Adrenal gland (tissue), 12 donors: ENCODE measurements around the gene PRKCA. TPM values are rescaled to one million over a fixed set of nuclear protein-coding genes. Genes with fewer than 3 reads are reported as not detected.

Source experiments
- DNase-seq, 7 donors: peaks; one replicate each; pipeline ENCODE4 v3.0.0-alpha.2; 2019 to 2020
- H3K27ac ChIP-seq, 5 donors: fragments of 200-600 bp; sonication (generic) in 4 of 5; 1 replicate in 3 of 5; 2 replicates in 2 of 5; pipeline versions ENCODE4 v1.5.1 to v1.8.0; 2016 to 2020; ENCODE audit warnings: mild to moderate bottlenecking in 1 of 5
- H3K27me3 ChIP-seq: fragments of 200-600 bp; 2 replicates; pipeline ENCODE4 v1.8.0; 2021
- H3K36me3 ChIP-seq, 2 donors: fragments of 200-600 bp; replicated peaks in 1 of 2; 1 replicate in 1 of 2; 2 replicates in 1 of 2; pipeline versions ENCODE4 v1.5.1 to v1.8.0; 2018 to 2022
- H3K4me1 ChIP-seq, 2 donors: fragments of 200-600 bp; replicated peaks in 1 of 2; 1 replicate in 1 of 2; 2 replicates in 1 of 2; pipeline versions ENCODE4 v1.5.1 to v1.8.0; 2018 to 2021
- H3K4me3 ChIP-seq, 4 donors: fragments of 200-600 bp; sonication (generic) in 3 of 4; one replicate each; pipeline ENCODE4 v1.5.1; 2016 to 2018
- H3K9me3 ChIP-seq, 3 donors: fragments of 200-600 bp; sonication (generic) in 1 of 3; replicated peaks in 1 of 3; 1 replicate in 2 of 3; 2 replicates in 1 of 3; pipeline versions ENCODE4 v1.5.1 to v1.8.0; 2016 to 2021
- CTCF ChIP-seq, 6 experiments: fragments of 450-650 bp in 4 of 6; fragments of 200-600 bp in 2 of 6; sonication (generic) in 1 of 6; IDR thresholded peaks; 1 replicate in 5 of 6; 2 replicates in 1 of 6; pipeline versions ENCODE4 v1.5.1 to v1.8.0; 2016 to 2021; ENCODE audit warnings: antibody characterized with exemption in 6 of 6, mild to moderate bottlenecking in 2 of 6, moderate library complexity in 1 of 6
- POLR2A ChIP-seq, 2 donors: fragments of 450-650 bp; IDR thresholded peaks; one replicate each; pipeline ENCODE4 v1.6.1; 2017; ENCODE audit warnings: antibody characterized with exemption in 2 of 2, mild to moderate bottlenecking in 2 of 2, moderate library complexity in 1 of 2
- WGBS, 4 donors: extraction: QIAGEN DNeasy Blood & Tissue Kit in 2 of 4; methylation state at CpG; one replicate each; pipeline versions ENCODE4 v1.1.5 to v1.1.7; 2013 to 2017; 5-methylcytosine and 5-hydroxymethylcytosine counted together
- intact Hi-C, 2 donors: fragments of 100-400 bp; cut with DNase I; formaldehyde crosslinking; loops; one replicate each; pipeline versions ENCODE4 v1.14.1 to v1.15.0; 2022 to 2023
- polyA plus RNA-seq, 3 donors: library from polyadenylated mRNA; stranded (reverse); fragments of 200-250 nt in 2 of 3; fragments of 350-450 nt in 1 of 3; fragmentation: Illumina TruSeq in 1 of 3; extraction: RNeasy Lipid Tissue Mini Kit (QIAGEN cat#74804) in 1 of 3; gene quantifications; one replicate each; pipeline ENCODE4 v1.2.3, GENCODE V29; 2013 to 2014
- total RNA-seq, 9 donors: library from RNA; depleted of rRNA in 4 of 9; stranded (reverse); fragments of >200 nt in 4 of 9; fragments of 120-200 nt in 1 of 9; fragmentation: NEBNext Ultra II Directional in 1 of 9; extraction: Animal tissue kit (Norgen Biotek cat#: 25700) in 1 of 9; gene quantifications; one replicate each; pipeline versions ENCODE4 v1.1.0 to v1.2.4, GENCODE V29; 2013 to 2023
- donor health status: healthy with polysubstance abuse.
- donor health status: Bipolar disorder and iron deficiency.
- donor health status: DM: yes; HTN: yes; CAD: no.
- donor health status: DM: no; HTN: no; CAD: no.
- donor health status: DM: no; HTN: no; CAD: no.
- donor health status: DM: yes; HTN: yes; CAD: no.

Gene PRKCA
- total and polyA plus RNA-seq, 12 donors = 15.1 to 202 (median 84.1) TPM

- H3K36me3 ChIP-seq = no peaks in the 10 kb centered on the region
- no peak overlapping the region for H3K27ac ChIP-seq
- H3K4me1 ChIP-seq = peaks cover 0 to 12% of the 10 kb centered on the region in 2 donors
- H3K27me3 ChIP-seq = no peaks in the 10 kb centered on the region
- TF ChIP-seq CTCF (IDR thresholded peaks at IDR 0.05) (no peak), POLR2A (IDR thresholded peaks at IDR 0.05) (no peak)
- WGBS, 4 donors = 96 to 99% (median 97%) methylated on average over 8 of the region's 8 CpGs
- intact Hi-C loops = no loop called here
- no peak overlapping the region for H3K4me3 ChIP-seq
- no peaks in the 10 kb centered on the region for H3K9me3 ChIP-seq
- DNase-seq = no peak
Observed at GRCh38 chr17:66571745-66572144, 269.3 kb downstream of the PRKCA start.

GRCh38 chr17:66573078-66573477, 270.7 kb downstream of the PRKCA start:
- intact Hi-C loops = no loop called here
- H3K27me3 ChIP-seq = no peaks in the 10 kb centered on the region

GRCh38 chr17:66574123-66574522, 271.7 kb downstream of the PRKCA start:
- DNase-seq = no peak
- H3K27ac ChIP-seq = no peak overlapping the region
- no peaks in the 10 kb centered on the region for H3K9me3 ChIP-seq
- 64 to 92% (median 77%) methylated on average over 4 of the region's 4 CpGs for WGBS, 4 donors
- H3K4me1 ChIP-seq = peaks cover 0 to under 1% of the 10 kb centered on the region in 2 donors
- H3K4me3 ChIP-seq = no peak overlapping the region
- H3K27me3 ChIP-seq = no peaks in the 10 kb centered on the region
- intact Hi-C loops = no loop called here
- TF ChIP-seq CTCF (IDR thresholded peaks at IDR 0.05) = no peak
- TF ChIP-seq POLR2A (IDR thresholded peaks at IDR 0.05) = no peak
- H3K36me3 ChIP-seq = no peaks in the 10 kb centered on the region

More at GRCh38 chr17:66573078-66573477, 270.7 kb downstream of the PRKCA start:
- TF ChIP-seq POLR2A (IDR thresholded peaks at IDR 0.05) (no peak), CTCF (IDR thresholded peaks at IDR 0.05) (no peak)
- 54 to 69% (median 64%) methylated on average over 4 of the region's 4 CpGs for WGBS, 4 donors
- Histone ChIP-seq H3K27ac (no peak overlapping the region), H3K9me3 (no peaks in the 10 kb centered on the region), H3K36me3 (no peaks in the 10 kb centered on the region), H3K4me3 (no peak overlapping the region), H3K4me1 (peaks cover 0 to 4% of the 10 kb centered on the region in 2 donors)
- no peak for DNase-seq

- no peak for TF ChIP-seq POLR2A (IDR thresholded peaks at IDR 0.05)
- no peak for TF ChIP-seq CTCF (IDR thresholded peaks at IDR 0.05)
- 74 to 82% (median 79%) methylated on average over 6 of the region's 6 CpGs for WGBS, 4 donors
- Histone ChIP-seq H3K4me1 (peaks cover 0 to 24% of the 10 kb centered on the region in 2 donors), H3K9me3 (no peaks in the 10 kb centered on the region), H3K36me3 (no peaks in the 10 kb centered on the region), H3K4me3 (no peak overlapping the region), H3K27me3 (no peaks in the 10 kb centered on the region), H3K27ac (no peak overlapping the region)
- DNase-seq = no peak
- intact Hi-C loops = no loop called here
Observed at GRCh38 chr17:66576473-66576872, 274.1 kb downstream of the PRKCA start.
